GM19240 (cell line): ENCODE results near the gene KLHDC10.
"Not testable (repeated sequence)": the region's sequence is repeated elsewhere in the genome, so short reads cannot be mapped to it uniquely, and the experiment has no call there.

Experiments used
- DNase-seq: peaks from one replicate; pipeline ENCODE4 v3.0.0; 2011; ENCODE audit warnings: low spot score; ENCODE audit not compliant: insufficient read length

KLHDC10 gene

GRCh38 chr7:130139193-130139960, 69.0 kb downstream of the KLHDC10 start:
- no peak for DNase-seq

DNA sequence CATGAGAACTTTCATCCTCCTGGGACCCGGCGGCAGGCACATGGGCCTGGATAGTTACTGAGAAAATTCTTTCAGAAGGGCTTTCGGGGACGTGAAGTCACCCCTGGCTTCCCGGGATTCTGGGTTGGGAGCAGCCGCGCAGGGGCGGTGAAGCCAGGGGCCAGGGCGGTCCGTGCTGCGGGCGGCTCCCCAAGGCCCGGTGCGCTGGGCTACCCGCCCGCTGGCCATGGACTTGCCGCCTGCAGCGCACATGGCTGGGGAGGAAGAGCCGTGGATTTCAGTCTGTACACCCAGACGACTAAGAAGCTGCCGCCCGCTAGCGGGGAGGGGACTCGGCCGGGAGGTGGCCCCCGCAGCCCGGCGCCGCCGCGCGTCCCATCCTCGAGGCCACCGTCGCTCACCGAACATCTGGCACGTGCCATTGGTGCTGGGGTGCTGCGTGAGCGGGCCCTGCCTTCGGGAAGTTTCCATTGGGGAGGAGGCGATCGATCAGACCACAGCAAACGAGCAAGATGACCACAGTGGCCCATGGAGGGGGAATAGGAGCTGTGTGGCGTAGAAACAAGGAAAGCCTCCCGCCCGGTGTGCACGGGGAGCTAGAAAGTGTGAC, 70.3 kb downstream of the KLHDC10 start:
- no peak for DNase-seq

- DNase-seq = no peak
These were observed 71.0 kb downstream of the KLHDC10 start for GRCh38 chr7:130141161-130141883.

GRCh38 chr7:130141884-130142653, 71.7 kb downstream of the KLHDC10 start:
- no peak for DNase-seq

DNA sequence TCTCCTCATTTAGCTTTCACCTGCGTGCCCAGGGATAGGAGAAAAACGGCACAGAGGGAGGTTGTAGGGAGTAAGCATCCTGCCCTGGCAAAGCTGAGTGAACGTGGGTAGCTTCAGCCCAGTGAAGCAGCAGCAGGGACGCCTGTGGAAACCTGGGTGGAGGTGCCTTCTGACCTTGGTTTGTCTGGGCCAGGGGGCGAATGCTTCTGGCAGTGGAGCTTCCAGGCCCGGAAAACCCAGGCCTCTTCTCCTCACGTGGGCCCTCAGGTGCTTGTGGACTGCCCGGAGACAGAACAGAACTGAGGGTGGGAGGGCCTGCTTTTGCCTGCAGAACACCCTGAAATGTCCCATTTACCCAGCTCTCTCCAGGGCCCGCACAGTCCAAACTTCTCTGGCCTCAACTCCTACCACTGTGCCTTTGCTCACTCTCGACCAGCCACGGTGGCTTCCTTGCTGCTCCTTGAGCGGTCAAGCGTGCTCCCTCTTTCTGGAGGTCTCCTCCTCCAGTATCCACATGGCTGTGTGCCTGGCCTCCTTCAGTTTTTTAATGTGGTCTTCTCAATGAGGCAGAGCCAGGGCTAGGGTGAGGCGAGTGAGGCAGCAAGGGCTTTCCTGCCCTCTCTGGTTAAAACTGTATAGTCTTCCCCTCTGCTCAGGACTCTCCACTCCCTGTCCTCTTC, 72.5 kb downstream of the KLHDC10 start:
- DNase-seq = no peak

GRCh38 chr7:130143334-130143732, 73.0 kb downstream of the KLHDC10 start:
- DNase-seq = no peak

- DNase-seq = no peak
These were observed 73.6 kb downstream of the KLHDC10 start for GRCh38 chr7:130143986-130144311.

GRCh38 chr7:130144312-130145171, 74.2 kb downstream of the KLHDC10 start:
- DNase-seq = no peak

DNA sequence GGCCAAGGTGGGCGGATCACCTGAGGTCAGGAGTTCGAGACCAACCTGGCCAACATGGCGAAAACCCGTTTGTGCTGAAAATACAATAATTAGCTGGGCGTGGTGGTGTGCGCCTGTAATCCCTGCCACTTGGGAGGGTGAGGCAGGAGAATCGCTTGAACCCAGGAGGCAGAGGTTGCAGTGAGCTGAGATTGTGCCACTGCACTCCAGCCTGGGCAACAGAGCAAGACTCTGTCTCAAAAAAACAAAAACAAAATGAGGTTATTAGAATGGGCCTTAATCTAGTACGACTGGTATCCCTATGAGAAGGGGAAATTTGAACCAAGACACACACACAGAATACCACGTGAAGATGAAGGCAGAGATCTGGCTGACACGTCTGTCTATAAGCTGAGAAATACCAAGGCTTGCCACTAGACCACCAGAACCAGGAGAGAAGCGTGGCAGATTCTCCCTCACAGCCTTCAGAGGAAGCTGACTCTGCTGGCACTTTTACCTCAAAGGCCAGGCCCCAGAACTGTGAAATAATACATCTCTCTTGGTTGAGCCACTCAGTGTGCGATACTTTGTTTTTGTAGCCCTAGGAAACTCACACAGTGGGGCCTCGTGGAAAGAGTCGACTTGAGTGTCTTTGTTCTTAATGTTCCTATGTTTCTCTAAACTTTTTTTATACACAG, 75.2 kb downstream of the KLHDC10 start:
- no peak for DNase-seq

DNA sequence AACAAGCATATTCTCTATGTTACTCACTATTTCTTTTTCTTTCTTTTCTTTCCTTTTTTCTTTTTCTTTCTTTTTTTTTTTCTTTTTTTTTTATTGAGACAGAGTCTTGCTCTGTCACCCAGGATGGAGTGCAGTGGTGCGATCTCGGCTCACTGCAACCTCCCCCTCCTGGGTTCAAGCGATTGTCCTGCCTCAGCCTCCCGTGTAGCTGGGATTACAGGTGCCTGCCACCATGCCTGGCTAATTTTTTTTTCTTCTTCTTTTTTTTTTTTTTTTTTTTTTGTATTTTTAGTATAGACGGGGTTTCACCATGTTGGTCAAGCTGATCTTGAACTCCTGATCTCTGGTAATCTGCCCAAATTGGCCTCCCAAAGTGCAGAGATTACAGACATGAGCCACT, 75.8 kb downstream of the KLHDC10 start:
- not testable (repeated sequence) for DNase-seq

DNA sequence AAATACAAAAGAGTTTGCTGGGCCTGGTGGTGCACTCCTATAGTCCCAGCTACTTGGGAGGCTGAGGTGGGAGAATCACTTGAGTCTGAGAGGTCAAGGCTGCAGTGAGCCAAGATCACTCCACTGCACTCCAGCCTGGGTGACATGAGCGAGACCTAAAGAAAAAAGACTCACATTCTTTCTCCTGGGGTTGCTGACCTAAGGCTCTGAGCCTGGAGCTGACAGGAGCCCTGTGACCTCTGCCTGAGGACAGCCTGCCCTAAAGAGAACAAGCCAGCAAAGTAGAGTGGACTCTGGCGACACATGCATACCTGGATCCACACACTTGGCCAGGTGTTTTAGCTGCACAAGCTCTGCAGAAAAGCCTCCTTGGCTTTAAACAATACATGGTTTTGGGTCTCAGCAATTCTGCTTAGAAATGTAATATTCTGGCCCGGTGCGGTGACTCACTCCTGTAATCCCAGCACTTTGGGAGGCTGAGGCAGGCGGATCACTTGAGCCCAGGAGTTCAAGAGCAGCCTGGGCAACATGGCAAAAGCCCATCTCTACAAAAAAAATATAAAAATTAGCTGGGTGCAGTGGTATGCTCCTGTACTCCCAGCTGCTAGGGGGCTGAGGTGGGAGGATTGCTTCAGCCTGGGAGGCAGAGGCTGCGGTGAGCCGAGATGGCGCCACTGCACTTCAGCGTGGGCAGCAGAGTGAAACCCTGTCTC, 76.5 kb downstream of the KLHDC10 start:
- no peak for DNase-seq

GRCh38 chr7:130147710-130148325, 77.5 kb downstream of the KLHDC10 start:
- no peak for DNase-seq

- DNase-seq = no peak
These were observed 78.2 kb downstream of the KLHDC10 start for GRCh38 chr7:130148561-130148960.

DNA sequence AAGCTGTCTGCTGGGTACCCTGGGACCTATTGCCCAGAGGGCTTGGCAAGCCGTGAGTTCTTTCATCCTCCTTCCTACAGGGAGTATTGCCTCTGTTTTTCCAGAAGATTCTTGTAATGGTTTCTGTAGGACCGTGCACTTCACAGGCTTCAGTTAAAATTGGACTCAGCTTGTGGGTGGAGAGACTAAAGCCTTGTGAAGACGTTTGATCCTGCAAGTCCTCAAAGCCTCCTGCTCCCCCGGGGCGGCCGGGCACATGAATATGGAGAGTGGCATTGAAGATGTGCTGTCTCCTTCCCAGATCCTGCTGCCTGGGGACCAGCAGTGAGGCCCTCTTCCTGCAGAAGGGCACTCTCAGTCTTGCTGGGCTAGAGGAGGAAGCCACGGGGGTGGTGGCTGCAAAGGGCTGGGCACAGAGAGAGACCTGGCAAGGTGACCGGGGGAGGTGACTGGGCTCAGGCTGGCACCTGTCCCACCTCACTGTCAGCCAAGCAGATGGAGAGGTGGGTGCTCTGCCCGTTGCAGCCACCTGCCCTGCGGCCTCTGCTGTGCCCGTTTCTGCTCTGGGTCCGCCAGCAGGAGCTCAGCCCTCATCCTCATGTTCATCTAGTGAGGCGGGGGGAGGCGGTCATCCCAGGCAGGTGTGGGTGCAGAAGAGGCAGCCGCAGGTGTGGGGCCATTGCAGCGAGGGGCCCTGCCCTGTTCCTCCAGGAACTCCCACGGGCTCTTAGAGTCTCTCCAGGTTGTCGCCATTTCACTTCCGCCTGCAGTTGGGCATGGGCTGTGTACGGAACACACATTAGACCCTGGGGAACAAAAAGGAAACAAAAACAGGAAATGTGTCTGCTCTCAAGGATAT, 79.2 kb downstream of the KLHDC10 start:
- DNase-seq = no peak

DNA sequence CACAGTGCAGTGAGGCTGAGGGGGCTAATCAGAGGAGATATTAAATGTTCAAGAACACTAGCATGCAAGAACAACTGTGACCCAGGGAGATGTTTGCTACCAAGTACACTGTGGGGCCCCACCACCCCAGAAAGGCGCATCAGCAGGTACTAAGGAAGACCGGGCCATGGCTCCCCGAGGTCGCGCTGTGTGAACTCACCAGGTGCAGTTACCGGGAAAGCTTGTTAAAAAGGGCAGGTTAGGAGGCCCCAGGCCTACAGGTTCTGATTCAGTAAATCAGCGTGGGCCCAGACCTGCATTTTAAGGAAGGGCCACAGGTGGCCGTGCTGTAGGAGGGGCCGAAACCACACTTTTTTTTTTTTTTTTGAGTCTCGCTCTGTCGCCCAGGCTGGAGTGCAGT, 80.3 kb downstream of the KLHDC10 start:
- DNase-seq = no peak

DNA sequence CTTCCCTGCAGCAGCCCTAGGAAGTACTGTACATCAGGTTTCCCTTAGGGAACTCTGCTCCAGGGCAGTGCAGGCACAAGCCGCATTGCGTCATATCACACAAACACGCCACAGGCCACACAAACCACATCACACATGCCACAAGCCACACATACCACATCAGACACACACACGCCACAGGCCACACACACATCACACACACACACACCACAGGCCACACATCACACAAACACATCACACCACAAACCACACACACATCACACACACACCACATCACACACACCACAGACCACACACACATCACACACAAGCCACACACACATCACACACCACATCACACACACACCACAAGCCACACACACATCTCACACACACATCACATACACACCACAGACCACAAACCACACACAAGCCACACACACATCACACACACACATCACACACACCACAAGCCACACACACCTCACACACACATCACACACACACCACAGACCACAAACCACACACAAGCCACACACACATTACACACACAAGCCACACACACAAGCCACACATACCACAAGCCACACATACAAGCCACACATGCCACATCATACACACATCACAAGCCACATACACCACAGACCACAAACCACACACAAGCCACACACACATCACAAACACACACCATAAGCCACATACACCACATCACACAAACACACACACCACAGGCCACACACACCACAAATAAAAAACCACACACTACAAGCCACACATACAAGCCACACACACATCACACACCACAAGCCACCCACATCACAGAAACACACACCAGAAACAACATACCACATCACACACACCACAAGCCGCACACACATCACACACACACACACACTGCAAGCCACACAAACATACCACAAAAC, 81.5 kb downstream of the KLHDC10 start:
- no peak for DNase-seq
